Stimulated activated CD8-positive, alpha-beta memory T cell treated with anti-CD3 and anti-CD28 coated beads, Interleukin-4, amount 100 ng/mL, for 48 hours (primary cell): ENCODE data around the gene FAM120A.

Experiments used
- DNase-seq: peaks from one replicate; pipeline ENCODE4 v3.0.0-alpha.2; 2020

The FAM120A gene

GRCh38 chr9:93597871-93598646, 146.6 kb downstream of the FAM120A start:
- DNase-seq: peak; percentile 17

- peak; percentile 19 for DNase-seq
Observed at GRCh38 chr9:93598647-93599241, 147.3 kb downstream of the FAM120A start.

GRCh38 chr9:93599571-93600403, 148.3 kb downstream of the FAM120A start:
- DNase-seq: peak; percentile 18

GRCh38 chr9:93600504-93600903, 149.0 kb downstream of the FAM120A start:
- DNase-seq: peak; percentile 27

DNA sequence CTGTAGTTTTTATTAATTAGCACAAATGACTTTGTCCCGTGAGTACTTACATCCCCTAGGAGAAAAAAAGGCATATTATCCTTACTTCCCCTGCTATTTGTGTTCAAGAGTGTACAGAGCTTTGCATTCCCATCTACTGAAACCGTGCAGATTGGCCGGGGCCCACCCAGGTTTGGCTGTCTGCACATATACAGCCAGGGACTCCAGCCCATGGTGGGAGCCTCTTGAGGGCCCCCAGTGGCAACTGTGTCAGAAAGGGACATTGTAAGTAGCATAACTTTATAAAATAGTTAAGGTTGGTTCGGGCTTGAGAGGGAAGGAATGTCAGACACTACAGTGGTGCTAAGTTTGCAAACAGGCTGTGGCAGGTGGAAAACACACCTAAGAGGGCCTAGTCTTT, 149.6 kb downstream of the FAM120A start:
- peak; percentile 20 for DNase-seq

DNA sequence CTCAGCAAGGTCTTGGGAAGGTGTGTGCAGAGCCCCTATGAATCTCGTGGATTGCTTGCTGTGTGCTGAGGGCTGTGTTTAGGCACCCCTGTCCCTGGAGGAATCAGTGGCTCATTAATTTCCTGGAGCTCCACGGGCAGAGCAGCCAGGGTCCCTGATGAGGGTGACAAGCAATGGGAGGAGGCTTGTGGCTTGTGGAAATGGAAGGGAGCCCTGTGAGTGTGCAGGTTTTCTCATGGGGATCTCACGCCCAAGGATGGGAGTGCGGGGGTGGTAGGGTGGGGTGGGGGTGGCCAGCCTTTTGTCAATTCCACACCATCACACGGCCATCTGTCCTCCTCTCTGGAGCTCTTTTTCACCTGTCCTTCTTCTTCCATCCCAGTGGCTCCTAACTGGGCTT, 150.2 kb downstream of the FAM120A start:
- no peak for DNase-seq

DNA sequence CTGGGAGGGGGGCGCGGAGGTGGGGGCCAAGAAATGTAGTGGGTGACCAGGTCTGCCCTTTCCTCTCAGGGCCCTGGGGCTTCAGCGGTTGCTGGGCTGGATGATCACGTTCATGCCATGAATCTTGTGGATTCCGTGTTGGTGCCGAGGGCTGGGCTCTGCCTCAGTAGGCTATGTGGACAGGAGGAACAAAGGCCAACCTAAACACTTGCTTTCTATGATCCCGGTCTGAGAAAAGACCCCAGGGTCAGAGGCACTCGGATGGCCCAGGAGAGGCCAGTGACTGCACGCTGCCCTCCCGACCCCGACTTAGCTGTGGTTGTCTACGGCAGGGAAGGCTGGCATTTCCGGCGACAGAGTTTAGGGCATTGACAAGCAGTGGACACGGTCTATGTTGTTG, 151.5 kb downstream of the FAM120A start:
- no peak for DNase-seq

DNA sequence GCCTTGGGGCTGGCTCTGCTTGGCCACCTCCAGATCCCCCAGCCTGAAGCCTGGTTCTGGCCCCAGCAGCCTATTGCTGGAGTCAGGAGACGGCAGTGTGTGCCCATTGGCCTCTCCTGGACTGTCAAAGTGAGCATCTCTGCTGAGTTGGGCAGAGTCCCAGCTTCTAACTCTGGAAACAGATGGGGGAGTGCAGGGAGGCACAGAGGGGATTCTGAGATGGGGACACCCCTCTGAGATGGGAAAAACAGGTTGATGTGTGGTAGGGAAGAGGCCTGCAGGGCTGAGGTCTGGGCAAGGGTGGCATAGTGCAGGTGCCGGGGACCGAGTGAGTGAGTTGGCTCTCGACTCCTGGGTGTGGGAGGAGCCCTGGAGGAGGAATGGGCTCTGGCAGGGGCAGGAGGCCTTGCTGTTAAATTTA, 152.4 kb downstream of the FAM120A start:
- DNase-seq: peak; percentile 10

DNA sequence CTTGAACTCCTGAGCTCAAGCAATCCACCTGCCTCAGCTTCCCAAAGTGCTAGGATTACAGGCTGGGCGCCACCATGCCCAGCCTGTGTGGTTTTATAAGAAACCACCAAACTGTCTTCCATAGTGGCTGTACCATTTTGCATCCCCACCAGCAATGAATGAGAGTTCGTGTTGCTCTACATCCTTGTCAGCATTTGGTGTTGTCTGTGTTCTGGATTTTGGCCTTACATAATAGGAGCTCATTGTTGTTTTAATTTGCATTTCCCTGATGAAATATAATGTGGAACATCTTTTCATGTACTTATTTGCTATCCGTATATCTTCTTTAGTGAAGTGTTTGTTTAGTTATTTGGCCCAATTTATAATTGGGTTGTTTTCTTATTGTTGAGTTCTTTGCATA, 154.7 kb downstream of the FAM120A start:
- no peak for DNase-seq

- no peak for DNase-seq
Observed at GRCh38 chr9:93610206-93610605, 158.7 kb downstream of the FAM120A start.

GRCh38 chr9:93612052-93612795, 160.7 kb downstream of the FAM120A start:
- DNase-seq: peak; percentile 21

DNA sequence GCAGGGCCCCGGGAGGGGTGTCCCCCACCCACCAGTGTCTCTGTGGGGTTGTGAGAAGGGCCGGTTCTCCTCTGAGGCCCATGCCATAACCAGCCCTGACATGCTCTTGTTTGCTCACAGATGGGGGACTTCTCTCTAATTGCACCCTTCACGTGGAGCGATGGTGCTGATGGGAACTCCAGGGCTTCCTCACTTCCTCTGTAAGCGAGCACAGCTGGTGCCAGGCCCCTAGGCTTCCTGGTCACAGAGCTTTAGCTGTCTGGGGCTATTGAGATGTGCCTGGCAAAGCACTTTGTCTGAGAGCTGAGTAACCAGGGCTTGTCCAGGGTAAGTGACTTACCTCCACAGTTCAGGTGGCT, 161.3 kb downstream of the FAM120A start:
- peak; percentile 22 for DNase-seq

GRCh38 chr9:93613174-93613573, 161.7 kb downstream of the FAM120A start:
- DNase-seq: no peak

DNA sequence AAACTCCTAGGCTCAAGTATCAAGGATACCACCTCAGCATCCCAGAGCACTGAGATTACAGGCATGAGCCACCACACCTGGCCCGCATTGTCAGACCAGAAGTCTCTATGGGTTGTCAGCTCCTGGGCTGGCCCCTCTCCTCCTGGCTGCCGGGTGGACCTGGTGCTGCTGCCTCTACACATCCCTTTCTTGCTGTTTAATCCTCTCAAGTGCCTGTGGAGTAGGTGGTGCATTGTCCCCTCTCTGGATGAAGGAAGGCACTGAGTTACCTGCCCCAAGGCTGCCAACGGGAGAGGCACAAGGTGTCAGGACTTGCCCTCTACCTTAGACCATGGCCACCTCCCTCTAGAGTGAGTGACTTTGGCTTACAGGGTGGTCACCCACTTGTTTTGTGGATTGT, 162.3 kb downstream of the FAM120A start:
- peak; percentile 12 for DNase-seq

- DNase-seq: no peak
Observed at GRCh38 chr9:93614830-93615468, 163.5 kb downstream of the FAM120A start.
